ENCODE results near the gene GLB1L2.
"Not testable (repeated sequence)": the region's sequence is repeated elsewhere in the genome, so short reads cannot be mapped to it uniquely, and the experiment has no call there.

Gene GLB1L2, protein sequence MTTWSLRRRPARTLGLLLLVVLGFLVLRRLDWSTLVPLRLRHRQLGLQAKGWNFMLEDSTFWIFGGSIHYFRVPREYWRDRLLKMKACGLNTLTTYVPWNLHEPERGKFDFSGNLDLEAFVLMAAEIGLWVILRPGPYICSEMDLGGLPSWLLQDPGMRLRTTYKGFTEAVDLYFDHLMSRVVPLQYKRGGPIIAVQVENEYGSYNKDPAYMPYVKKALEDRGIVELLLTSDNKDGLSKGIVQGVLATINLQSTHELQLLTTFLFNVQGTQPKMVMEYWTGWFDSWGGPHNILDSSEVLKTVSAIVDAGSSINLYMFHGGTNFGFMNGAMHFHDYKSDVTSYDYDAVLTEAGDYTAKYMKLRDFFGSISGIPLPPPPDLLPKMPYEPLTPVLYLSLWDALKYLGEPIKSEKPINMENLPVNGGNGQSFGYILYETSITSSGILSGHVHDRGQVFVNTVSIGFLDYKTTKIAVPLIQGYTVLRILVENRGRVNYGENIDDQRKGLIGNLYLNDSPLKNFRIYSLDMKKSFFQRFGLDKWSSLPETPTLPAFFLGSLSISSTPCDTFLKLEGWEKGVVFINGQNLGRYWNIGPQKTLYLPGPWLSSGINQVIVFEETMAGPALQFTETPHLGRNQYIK

DNA sequence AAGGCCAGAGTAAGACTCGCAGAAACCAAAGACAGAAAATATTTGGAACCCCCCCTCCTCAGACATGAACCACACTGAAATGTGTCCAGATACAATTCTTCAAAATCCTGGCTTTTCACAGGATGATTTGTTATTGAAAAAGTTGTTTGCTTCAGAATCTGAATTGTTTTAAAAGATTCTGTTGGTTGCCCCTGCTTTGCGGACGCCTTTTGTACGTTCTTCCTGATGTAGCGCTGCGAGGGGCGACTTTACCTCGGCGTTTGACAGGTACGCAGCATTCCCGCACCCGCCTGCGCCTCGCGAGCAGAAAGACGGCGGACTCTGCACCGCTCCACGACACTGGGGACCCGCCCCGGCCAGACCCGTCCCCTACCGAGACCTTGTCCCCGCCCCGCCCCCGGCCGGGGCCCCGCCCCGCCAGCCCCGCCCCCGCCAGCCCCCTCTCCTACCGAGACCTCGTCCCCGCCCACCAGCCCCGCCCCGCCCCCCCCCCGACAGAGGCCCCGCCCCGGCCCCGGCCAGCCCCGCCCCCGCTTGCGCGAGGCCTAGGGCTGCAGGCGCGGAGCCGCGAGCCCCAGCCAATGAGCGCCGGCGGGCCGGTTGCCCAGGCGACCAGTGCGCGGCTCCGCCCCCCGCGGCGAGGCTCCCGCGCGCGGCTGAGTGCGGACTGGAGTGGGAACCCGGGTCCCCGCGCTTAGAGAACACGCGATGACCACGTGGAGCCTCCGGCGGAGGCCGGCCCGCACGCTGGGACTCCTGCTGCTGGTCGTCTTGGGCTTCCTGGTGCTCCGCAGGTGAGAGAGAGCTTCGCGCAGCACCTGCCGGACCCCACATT is at the start of gene GLB1L2:
TSS of gene GLB1L2 (plus strand) at position 635 of the 835 bp plus-strand sequence. CDS start at position 709, 74 bp downstream.
- Histone ChIP-seq H3K27me3 (replicated peaks; ENCODE audit: control insufficient read depth, insufficient read depth, low read length) (no peaks in the 10 kb centered on the region; the same call in 1 of the 2 replicates), H3K36me3 (ENCODE audit: control insufficient read depth, insufficient read depth, low read length) (no peaks in the 10 kb centered on the region), H3K4me3 (replicated peaks; ENCODE audit: low read depth, low read length) (no peak within 1 kb of the TSS)
- peak; percentile 74 for DNase-seq (ENCODE audit: extremely low read depth, insufficient read length)
- TF ChIP-seq, protein P1, sequence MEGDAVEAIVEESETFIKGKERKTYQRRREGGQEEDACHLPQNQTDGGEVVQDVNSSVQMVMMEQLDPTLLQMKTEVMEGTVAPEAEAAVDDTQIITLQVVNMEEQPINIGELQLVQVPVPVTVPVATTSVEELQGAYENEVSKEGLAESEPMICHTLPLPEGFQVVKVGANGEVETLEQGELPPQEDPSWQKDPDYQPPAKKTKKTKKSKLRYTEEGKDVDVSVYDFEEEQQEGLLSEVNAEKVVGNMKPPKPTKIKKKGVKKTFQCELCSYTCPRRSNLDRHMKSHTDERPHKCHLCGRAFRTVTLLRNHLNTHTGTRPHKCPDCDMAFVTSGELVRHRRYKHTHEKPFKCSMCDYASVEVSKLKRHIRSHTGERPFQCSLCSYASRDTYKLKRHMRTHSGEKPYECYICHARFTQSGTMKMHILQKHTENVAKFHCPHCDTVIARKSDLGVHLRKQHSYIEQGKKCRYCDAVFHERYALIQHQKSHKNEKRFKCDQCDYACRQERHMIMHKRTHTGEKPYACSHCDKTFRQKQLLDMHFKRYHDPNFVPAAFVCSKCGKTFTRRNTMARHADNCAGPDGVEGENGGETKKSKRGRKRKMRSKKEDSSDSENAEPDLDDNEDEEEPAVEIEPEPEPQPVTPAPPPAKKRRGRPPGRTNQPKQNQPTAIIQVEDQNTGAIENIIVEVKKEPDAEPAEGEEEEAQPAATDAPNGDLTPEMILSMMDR (IDR thresholded peaks at IDR 0.05; ENCODE audit: insufficient read depth, low read length, poor library complexity, severe bottlenecking) = no peak

DNA sequence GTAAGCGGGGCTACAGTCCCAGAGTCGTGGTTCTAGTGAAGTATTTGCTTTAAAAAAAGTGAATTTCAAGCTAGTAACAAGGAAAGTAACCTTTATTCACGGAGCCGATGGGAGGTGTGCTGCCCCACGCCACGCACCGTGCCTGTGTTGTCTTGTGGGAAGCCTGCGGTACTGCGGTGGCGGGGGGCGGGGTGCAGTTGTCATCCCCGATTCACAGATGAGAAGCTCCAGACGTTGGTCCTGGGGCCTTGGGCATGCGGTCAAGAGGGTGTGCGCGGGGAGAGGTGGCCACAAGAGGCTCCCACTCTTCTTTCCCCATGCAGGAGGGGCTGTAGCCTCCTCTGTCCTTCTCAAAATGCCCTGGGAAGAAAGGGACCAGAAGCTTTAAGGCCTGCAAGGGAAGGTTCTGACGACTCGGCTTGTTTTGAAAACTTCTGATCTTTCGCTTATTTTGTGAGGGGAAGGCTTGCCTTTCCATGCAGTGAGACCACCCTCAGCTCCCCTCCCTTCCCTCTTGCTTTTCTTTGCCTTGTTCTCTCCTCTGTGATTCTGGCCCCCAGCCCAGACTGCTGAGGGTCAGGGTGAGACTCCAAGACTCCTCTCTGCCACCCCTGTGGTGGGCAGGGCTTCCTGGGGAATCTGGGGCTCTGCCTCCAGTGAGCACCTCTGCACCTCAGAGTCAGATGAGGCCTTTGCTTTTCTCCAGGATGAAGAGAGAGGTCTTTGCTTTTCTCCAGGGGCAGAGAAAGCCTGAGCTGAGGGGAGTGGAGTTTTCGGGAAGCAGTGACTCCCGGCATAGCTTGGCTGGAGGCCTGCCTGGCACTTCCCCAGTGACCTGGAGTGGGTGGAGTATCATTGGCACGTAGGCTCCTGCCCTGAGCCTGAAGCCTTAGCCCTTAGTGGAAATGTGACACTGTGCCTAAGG is 49.4 kb upstream of the GLB1L2 start:
- TF ChIP-seq, protein P1 (IDR thresholded peaks at IDR 0.05; ENCODE audit: insufficient read depth, low read length, poor library complexity, severe bottlenecking) = no peak

DNA sequence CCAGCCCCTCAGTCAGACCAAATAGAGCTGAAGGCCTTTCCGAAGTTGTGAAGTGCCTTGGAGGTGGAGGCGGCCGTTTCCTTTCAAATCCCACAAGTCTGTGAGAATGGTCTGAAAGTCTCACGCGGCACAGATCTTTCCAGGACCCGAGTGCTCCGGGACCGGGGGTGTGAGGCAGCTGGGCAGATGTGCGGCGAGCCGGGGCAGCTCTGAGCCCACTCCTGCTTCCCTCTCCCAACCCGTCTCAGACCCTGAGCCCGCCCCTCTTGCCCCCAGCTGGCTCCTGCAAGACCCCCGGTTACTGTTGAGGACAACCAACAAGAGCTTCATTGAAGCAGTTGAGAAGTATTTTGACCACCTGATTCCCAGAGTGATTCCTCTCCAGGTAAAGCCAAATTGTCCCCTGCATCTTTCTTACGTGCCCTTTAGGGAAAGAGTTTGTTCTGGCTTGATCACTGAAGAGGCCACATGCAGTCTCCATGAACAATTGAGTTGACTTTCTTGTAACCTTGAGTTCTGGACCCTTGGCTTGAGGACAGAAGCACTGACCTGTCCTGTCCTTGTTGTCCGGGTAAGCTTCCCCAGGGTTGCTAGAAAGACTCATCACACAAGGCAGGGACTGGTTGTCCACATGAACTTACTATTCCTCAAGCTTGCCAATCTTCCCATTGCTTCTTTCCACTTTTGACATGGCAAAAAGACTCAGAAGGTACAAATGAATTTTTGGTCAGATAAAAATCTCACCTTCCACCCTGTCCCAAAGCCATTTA is 48.1 kb upstream of the GLB1L2 start:
- no peak for DNase-seq (ENCODE audit: extremely low read depth, insufficient read length)
- H3K27me3 ChIP-seq (replicated peaks; ENCODE audit: control insufficient read depth, insufficient read depth, low read length) = no peaks in the 10 kb centered on the region
- TF ChIP-seq, protein P1 (IDR thresholded peaks at IDR 0.05; ENCODE audit: insufficient read depth, low read length, poor library complexity, severe bottlenecking) = no peak
- H3K36me3 ChIP-seq (ENCODE audit: control insufficient read depth, insufficient read depth, low read length) = no peaks in the 10 kb centered on the region
- H3K4me3 ChIP-seq (replicated peaks; ENCODE audit: low read depth, low read length) = no peak overlapping the region

More for the DNA sequence above, 49.4 kb upstream of the GLB1L2 start:
- Histone ChIP-seq H3K36me3 (ENCODE audit: control insufficient read depth, insufficient read depth, low read length) (no peaks in the 10 kb centered on the region), H3K4me3 (replicated peaks; ENCODE audit: low read depth, low read length) (no peak overlapping the region), H3K27me3 (replicated peaks; ENCODE audit: control insufficient read depth, insufficient read depth, low read length) (no peaks in the 10 kb centered on the region; the same call in 1 of the 2 replicates)
- DNase-seq (ENCODE audit: extremely low read depth, insufficient read length) = no peak

DNA sequence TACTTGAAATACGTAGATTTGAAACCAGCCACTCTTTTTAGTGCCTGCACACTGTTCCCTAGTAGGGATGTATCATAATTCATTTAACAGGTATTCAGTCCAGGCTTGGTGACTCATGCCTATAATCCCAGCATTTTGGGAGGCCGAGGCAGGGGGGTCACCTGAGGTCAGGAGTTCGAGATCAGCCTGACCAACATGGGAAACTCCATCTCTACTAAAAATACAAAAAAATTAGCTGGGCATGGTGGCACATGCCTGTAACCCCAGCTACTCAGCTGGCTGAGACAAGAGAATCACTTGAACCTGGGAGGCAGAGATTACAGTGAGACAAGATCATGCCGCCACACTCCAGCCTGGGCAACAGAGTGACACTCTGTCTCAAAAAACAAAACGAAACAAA is 47.4 kb upstream of the GLB1L2 start:
- not testable (repeated sequence) for H3K27me3 ChIP-seq (replicated peaks; ENCODE audit: control insufficient read depth, insufficient read depth, low read length); H3K36me3 ChIP-seq (ENCODE audit: control insufficient read depth, insufficient read depth, low read length); H3K4me3 ChIP-seq (replicated peaks; ENCODE audit: low read depth, low read length); DNase-seq (ENCODE audit: extremely low read depth, insufficient read length)

DNA sequence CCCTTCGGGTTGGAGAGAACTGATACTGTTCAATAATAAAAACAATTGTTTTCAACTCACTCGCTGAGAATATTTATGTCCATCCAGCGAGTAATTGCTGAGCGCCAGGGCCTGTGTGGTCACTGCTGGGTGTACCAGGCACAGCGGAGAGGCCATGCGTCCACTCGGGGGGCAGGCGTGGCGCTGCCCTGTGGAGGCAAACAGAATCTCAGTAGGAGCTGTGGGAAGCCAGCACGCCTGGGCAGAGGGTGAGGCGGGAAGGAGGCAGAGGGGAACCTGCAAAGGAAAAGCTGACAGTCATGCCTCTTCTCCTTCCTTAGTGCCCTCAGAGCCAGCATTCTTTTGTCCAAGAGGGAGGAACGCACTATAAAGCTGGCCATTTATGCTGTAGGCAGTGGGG is 44.2 kb upstream of the GLB1L2 start:
- Histone ChIP-seq H3K36me3 (ENCODE audit: control insufficient read depth, insufficient read depth, low read length) (no peaks in the 10 kb centered on the region), H3K27me3 (replicated peaks; ENCODE audit: control insufficient read depth, insufficient read depth, low read length) (no peaks in the 10 kb centered on the region; the same call in none of the 2 replicates), H3K4me3 (replicated peaks; ENCODE audit: low read depth, low read length) (no peak overlapping the region)
- TF ChIP-seq, protein P1 (IDR thresholded peaks at IDR 0.05; ENCODE audit: insufficient read depth, low read length, poor library complexity, severe bottlenecking) = no peak
- DNase-seq (ENCODE audit: extremely low read depth, insufficient read length) = no peak

Measured in GM06990 (cell line).